B cell (primary cell): Measurements from ENCODE around the gene WDR64.

Experiments
- CTCF ChIP-seq: fragments of 200-600 bp; IDR thresholded peaks from one replicate; pipeline ENCODE4 v1.8.0; 2022; ENCODE audit warnings: antibody characterized with exemption, mild to moderate bottlenecking
- EZH2 ChIP-seq: IDR thresholded peaks from 2 replicates; pipeline ENCODE4 v1.6.1; 2012; ENCODE audit warnings: borderline replicate concordance, low read depth, mild to moderate bottlenecking, moderate library complexity, low read length; ENCODE audit not compliant: insufficient read depth, poor library complexity, severe bottlenecking

- TF ChIP-seq CTCF (no peak), EZH2 (no peak)
Measured at GRCh38 chr1:241666419-241666818, 14.3 kb downstream of the WDR64 start.
